Measurements from ENCODE around the gene POMZP3. TPM values are rescaled to one million over a fixed set of nuclear protein-coding genes. Genes with fewer than 3 reads are reported as not detected.
"Not testable (repeated sequence)": the region's sequence is repeated elsewhere in the genome, so short reads cannot be mapped to it uniquely, and the experiment has no call there.

POMZP3 gene
- total RNA-seq, 1 experiment from 2014 or later: 21.8 TPM

DNA sequence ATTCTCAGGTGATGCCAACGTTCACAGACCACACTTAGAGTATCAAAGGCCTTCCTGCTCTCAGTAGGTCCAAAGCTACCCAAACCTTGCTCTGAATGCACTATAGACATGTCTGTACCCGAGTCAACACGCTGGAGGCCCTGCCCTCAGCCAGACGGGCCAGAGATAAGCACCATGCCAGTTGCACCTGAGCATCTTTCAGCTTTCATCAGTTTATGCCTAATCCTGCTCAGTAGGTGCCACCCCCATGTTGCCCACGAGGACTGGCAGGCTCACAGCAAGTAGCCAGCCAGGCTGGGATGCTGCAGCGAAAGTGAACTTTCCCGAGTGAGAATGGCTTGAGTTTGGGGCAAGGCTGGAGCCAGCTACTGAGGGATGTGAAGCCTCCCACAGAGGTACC is 18.6 kb downstream of the POMZP3 start:
- in situ Hi-C loops (cut with HindIII; ENCODE audit: low pct_unique_long_range_greater_than_20kb, low sequenced_read_pairs); H3K4me3 ChIP-seq (ENCODE audit: low read depth in 2 of 2, low read length in 2 of 2); H3K36me3 ChIP-seq (ENCODE audit: control insufficient read depth, insufficient read depth, low read length); POLR2A ChIA-PET; intact Hi-C loops (cut with micrococcal nuclease; ENCODE audit: unreplicated experiment); CTCF ChIA-PET; DNase-seq (ENCODE audit: low read depth, low spot score); BruUV-seq (replicated peaks); H3K27ac ChIP-seq (ENCODE audit: low read length); H3K9me3 ChIP-seq (ENCODE audit: control insufficient read depth, insufficient read depth, low read depth, low read length); H3K27me3 ChIP-seq (ENCODE audit: control insufficient read depth, insufficient read depth, low read length); H3K4me1 ChIP-seq (ENCODE audit: control insufficient read depth, insufficient read depth, low read length): not testable (repeated sequence)
- ATAC-seq: peak; percentile 8

DNA sequence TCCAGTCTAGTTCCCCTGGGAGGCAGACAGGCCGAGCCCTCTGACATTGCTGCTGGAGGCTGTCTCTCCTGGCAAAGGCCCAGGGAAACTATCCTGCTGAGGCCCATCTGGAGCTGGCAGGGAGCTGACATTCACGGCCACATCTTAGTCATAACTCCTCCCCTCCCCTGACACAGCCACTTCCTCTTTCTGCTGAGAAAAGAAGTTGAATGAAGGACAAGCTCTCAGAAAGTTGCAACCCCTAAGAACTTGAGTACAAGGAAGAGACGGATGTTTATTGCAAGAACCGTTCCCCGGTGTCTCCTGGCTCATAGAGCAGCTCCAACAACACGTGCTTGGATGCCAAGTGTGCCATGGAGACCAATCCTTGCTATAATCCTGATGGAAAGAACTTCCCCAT is 21.1 kb downstream of the POMZP3 start:
- ATAC-seq (peak; percentile 93), DNase-seq (ENCODE audit: low read depth, low spot score) (peak; percentile 53)
- BruUV-seq (replicated peaks); POLR2A ChIA-PET; H3K4me1 ChIP-seq (ENCODE audit: control insufficient read depth, insufficient read depth, low read length); H3K27me3 ChIP-seq (ENCODE audit: control insufficient read depth, insufficient read depth, low read length); H3K4me3 ChIP-seq (ENCODE audit: low read depth in 2 of 2, low read length in 2 of 2); intact Hi-C loops (cut with micrococcal nuclease; ENCODE audit: unreplicated experiment); in situ Hi-C loops (cut with HindIII; ENCODE audit: low pct_unique_long_range_greater_than_20kb, low sequenced_read_pairs); H3K27ac ChIP-seq (ENCODE audit: low read length); CTCF ChIA-PET; H3K9me3 ChIP-seq (ENCODE audit: control insufficient read depth, insufficient read depth, low read depth, low read length); H3K36me3 ChIP-seq (ENCODE audit: control insufficient read depth, insufficient read depth, low read length): not testable (repeated sequence)

GRCh38 chr7:76600650-76601049 is 26.4 kb downstream of the POMZP3 start:
- in situ Hi-C loops (cut with HindIII; ENCODE audit: low pct_unique_long_range_greater_than_20kb, low sequenced_read_pairs); H3K9me3 ChIP-seq (ENCODE audit: control insufficient read depth, insufficient read depth, low read depth, low read length); H3K4me1 ChIP-seq (ENCODE audit: control insufficient read depth, insufficient read depth, low read length); intact Hi-C loops (cut with micrococcal nuclease; ENCODE audit: unreplicated experiment); CTCF ChIA-PET; DNase-seq (ENCODE audit: low read depth, low spot score); H3K27me3 ChIP-seq (ENCODE audit: control insufficient read depth, insufficient read depth, low read length); BruUV-seq (replicated peaks); H3K36me3 ChIP-seq (ENCODE audit: control insufficient read depth, insufficient read depth, low read length); POLR2A ChIA-PET; H3K4me3 ChIP-seq (ENCODE audit: low read depth in 2 of 2, low read length in 2 of 2); ATAC-seq: not testable (repeated sequence)
- peak overlapping the region; percentile 65; the same call in 1 of the 2 replicates for H3K27ac ChIP-seq (ENCODE audit: low read length)

DNA sequence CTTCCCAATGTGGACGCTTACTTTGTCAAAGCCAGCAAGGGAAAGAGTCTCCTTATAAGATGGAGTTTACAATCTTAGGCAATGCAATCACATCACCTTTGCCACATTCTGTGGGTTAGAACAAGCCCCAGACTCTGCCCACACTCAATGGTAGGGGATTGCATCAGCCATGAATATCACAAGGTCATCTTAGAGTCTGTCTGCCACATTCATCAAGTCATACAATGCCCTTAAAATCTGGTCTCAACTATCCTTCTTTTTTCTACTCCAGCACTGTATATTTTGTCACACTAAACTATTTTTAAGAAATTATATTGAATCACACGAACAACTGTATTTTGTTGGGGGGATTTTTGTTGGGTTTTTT is 27.0 kb downstream of the POMZP3 start:
- DNase-seq (ENCODE audit: low read depth, low spot score); H3K27me3 ChIP-seq (ENCODE audit: control insufficient read depth, insufficient read depth, low read length); CTCF ChIA-PET; POLR2A ChIA-PET; H3K36me3 ChIP-seq (ENCODE audit: control insufficient read depth, insufficient read depth, low read length); H3K9me3 ChIP-seq (ENCODE audit: control insufficient read depth, insufficient read depth, low read depth, low read length); H3K4me3 ChIP-seq (ENCODE audit: low read depth in 2 of 2, low read length in 2 of 2); intact Hi-C loops (cut with micrococcal nuclease; ENCODE audit: unreplicated experiment); H3K4me1 ChIP-seq (ENCODE audit: control insufficient read depth, insufficient read depth, low read length); in situ Hi-C loops (cut with HindIII; ENCODE audit: low pct_unique_long_range_greater_than_20kb, low sequenced_read_pairs); BruUV-seq (replicated peaks): not testable (repeated sequence)
- peak overlapping the region; percentile 51; the same call in 1 of the 2 replicates for H3K27ac ChIP-seq (ENCODE audit: low read length)
- peak; percentile 50; the same call in 1 of the 2 replicates for ATAC-seq

DNA sequence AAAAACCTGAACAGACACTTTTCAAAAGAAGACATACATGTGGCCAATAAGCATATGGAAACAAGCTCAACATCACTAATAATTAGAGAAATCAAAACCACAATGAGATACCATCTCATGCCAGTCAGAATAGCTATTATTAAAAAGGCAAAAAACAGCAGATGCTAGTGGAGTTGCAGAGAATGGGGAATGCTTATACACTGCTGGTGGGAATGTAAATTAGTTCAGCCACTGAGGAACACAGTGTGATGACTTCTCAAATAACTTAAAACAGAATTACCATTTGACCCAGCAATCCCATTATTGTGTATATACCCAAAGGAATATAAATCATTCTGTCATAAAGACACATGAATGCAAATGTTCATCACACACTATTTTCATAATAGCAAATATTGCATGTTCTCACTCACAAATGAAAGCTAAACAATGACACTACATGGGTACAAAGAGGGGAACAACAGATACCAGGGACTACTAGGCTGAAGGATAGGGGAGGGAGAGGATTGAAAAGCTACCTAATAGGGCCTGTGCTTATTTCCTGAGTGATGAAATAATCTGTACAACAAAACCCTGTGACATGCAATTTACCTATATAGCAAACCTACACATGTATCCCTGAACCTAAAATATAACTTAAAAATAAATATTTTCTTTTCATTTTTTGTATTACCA is 28.4 kb downstream of the POMZP3 start:
- H3K4me1 ChIP-seq (ENCODE audit: control insufficient read depth, insufficient read depth, low read length); H3K9me3 ChIP-seq (ENCODE audit: control insufficient read depth, insufficient read depth, low read depth, low read length); DNase-seq (ENCODE audit: low read depth, low spot score); in situ Hi-C loops (cut with HindIII; ENCODE audit: low pct_unique_long_range_greater_than_20kb, low sequenced_read_pairs); POLR2A ChIA-PET; intact Hi-C loops (cut with micrococcal nuclease; ENCODE audit: unreplicated experiment); H3K4me3 ChIP-seq (ENCODE audit: low read depth in 2 of 2, low read length in 2 of 2); H3K27me3 ChIP-seq (ENCODE audit: control insufficient read depth, insufficient read depth, low read length); BruUV-seq (replicated peaks); H3K36me3 ChIP-seq (ENCODE audit: control insufficient read depth, insufficient read depth, low read length): not testable (repeated sequence)
- peak; percentile 55; the same call in 1 of the 2 replicates for ATAC-seq
- CTCF ChIA-PET: interaction anchor here (0.6 kb wide), 1 partner anchor 286 kb away, joined by 6 read pairs; no protein-coding TSS in a partner anchor
- peak overlapping the region; percentile 44; the same call in 1 of the 2 replicates for H3K27ac ChIP-seq (ENCODE audit: low read length)

GRCh38 chr7:76597288-76597687 is 29.8 kb downstream of the POMZP3 start:
- H3K27me3 ChIP-seq (ENCODE audit: control insufficient read depth, insufficient read depth, low read length); DNase-seq (ENCODE audit: low read depth, low spot score); intact Hi-C loops (cut with micrococcal nuclease; ENCODE audit: unreplicated experiment); H3K36me3 ChIP-seq (ENCODE audit: control insufficient read depth, insufficient read depth, low read length); CTCF ChIA-PET; H3K4me3 ChIP-seq (ENCODE audit: low read depth in 2 of 2, low read length in 2 of 2); H3K27ac ChIP-seq (ENCODE audit: low read length); POLR2A ChIA-PET; H3K4me1 ChIP-seq (ENCODE audit: control insufficient read depth, insufficient read depth, low read length); ATAC-seq; BruUV-seq (replicated peaks); in situ Hi-C loops (cut with HindIII; ENCODE audit: low pct_unique_long_range_greater_than_20kb, low sequenced_read_pairs); H3K9me3 ChIP-seq (ENCODE audit: control insufficient read depth, insufficient read depth, low read depth, low read length): not testable (repeated sequence)

DNA sequence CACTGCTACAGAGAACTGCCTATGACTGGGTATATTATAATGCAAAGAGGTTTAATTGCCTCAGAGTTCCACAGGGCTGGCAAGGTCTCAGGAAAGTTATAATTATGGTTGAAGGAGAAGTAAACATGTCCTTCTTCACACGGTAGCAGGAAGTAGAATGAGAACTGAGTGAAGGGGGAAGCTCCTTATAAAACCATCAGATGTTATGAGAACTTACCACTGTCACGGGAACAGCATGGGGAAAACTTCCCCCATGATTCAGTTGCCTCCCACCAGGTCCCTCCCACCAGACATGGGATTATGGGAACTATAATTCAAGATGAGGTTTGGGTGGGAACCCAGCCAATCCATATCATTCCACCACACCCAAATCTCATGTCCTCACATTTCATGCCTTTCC is 34.4 kb downstream of the POMZP3 start:
- ATAC-seq; H3K27ac ChIP-seq (ENCODE audit: low read length); H3K4me3 ChIP-seq (ENCODE audit: low read depth in 2 of 2, low read length in 2 of 2); in situ Hi-C loops (cut with HindIII; ENCODE audit: low pct_unique_long_range_greater_than_20kb, low sequenced_read_pairs); H3K36me3 ChIP-seq (ENCODE audit: control insufficient read depth, insufficient read depth, low read length); CTCF ChIA-PET; H3K4me1 ChIP-seq (ENCODE audit: control insufficient read depth, insufficient read depth, low read length); BruUV-seq (replicated peaks); POLR2A ChIA-PET; intact Hi-C loops (cut with micrococcal nuclease; ENCODE audit: unreplicated experiment); H3K9me3 ChIP-seq (ENCODE audit: control insufficient read depth, insufficient read depth, low read depth, low read length); DNase-seq (ENCODE audit: low read depth, low spot score); H3K27me3 ChIP-seq (ENCODE audit: control insufficient read depth, insufficient read depth, low read length): not testable (repeated sequence)
